GM19238 (cell line): ENCODE data around the gene RTL5.
A peak's percentile ranks its signal among the peaks of the same experiment; 100 is the strongest.

ENCODE experiments used
- DNase-seq: peaks from one replicate; pipeline ENCODE4 v3.0.0; 2011; ENCODE audit warnings: low spot score; ENCODE audit not compliant: insufficient read length

Gene RTL5

DNA sequence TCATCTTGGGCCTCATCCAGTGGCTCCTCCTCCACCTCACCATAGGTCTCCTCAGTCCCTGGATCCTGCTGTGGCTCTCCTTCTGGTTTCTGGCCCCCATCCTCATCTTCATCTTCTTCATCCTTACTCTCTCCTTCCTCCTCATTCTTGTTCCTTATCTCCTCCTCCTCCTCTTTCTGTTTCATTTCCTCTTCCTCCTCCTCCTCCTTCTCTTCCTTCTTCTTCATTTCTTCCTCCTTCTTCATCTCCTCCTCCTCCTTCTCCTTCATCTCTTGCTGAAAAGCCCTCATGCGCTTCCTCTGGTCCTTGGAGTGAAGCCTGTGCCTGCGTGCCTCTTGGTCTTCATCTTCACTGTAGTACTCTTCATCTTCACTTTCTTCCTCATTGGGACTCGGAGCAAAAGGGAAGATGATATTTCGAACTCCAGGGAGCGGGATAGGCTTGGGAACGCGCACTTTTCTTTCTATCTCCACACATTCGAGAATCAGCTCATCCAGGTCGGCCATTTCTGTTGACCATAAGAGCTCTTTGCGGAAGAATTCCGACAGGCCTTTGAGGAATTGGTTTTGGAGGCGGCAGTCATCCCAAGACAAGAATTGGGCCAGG lies 1.5 kb downstream of the RTL5 start:
- DNase-seq: no peak

DNA sequence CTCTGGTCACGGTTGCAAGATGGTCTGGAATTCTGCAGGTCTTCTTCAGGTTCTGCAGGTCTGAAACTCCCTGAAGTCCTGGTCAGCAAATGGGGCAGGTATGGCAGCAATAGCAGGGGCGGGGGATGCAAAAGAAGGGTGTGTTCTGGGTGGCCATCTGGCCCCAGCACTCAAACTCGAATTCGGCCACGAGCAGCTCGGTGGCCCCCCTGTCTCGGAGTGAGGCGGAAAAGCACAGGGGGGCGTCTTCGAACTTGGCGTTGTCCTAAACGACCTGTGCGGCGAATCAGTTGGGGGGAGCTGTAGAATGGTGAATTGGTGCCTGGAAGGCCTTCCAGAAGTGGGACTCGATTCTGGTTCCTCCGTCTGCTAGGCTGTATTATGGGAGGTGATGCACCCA lies 2.1 kb downstream of the RTL5 start:
- no peak for DNase-seq

DNA sequence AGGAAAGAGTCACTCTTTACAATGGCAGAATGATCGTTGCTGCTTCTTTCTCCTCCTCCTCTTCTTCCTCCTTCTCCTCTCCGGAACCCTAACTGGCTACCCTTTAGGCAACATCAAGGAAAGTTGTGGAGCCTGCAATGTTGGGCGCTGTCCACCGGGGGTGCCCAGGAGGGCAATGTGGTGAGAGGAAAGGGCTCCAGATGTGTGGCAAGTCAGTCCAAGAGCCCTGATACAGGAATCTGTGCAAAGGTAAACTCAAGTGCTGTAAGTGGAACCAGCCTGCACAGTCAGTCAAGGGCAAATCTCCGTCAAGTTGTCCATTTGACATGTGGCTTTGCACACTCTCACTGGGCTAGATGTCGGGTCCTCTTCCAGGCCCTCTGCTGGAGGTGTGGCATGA lies 2.8 kb downstream of the RTL5 start:
- no peak for DNase-seq

DNA sequence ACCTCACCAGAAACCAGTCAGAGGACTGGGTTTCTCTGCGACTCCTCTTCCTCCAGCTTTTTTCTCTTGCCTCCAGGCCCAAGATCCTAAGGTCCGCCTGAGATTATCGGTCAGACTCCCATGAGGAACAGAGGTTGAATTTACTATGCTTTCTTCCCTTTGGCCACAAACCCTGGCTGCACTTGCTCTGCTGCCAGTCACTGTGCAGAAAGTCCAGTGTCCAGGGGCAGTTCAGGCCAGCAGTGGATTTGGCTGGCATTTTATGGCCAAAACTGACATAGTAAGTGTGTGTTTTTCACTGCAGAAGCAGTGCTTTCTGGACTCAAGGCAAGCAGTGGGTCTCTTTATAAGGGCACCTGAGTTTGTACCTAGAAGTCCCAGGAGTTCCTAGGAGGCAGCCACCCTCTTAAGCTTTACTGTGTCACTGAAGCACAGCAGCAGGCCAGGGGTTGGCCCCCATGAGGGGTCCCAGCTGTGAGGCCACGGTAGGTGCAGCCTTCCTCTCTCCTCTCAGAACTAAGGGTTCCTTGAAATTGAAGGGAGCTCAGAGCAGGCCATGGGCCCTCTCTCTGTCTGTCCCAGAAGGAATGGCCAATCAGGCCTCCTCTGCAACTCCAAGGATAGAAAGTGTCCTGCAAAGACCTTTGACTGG lies 3.4 kb downstream of the RTL5 start:
- DNase-seq: no peak

DNA sequence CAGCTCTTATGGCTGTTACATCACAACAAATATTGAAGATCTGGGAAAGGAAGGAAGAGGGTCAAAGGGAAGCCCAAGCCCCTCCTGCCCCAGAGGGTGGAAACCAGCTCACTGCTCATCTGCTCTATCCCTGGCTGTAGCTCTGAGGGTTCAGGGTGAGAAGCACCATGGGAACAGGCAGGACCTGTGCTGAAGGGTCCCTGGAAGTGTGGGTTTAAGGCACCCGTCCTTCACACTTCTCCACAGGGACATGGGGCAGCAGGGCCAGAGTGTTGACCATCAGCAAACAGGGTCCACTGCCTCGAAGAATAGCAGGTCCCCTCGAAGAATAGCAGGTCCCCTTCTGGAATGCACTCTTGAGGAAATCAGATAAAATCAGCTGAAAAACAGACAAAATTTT lies 4.4 kb downstream of the RTL5 start:
- no peak for DNase-seq

DNA sequence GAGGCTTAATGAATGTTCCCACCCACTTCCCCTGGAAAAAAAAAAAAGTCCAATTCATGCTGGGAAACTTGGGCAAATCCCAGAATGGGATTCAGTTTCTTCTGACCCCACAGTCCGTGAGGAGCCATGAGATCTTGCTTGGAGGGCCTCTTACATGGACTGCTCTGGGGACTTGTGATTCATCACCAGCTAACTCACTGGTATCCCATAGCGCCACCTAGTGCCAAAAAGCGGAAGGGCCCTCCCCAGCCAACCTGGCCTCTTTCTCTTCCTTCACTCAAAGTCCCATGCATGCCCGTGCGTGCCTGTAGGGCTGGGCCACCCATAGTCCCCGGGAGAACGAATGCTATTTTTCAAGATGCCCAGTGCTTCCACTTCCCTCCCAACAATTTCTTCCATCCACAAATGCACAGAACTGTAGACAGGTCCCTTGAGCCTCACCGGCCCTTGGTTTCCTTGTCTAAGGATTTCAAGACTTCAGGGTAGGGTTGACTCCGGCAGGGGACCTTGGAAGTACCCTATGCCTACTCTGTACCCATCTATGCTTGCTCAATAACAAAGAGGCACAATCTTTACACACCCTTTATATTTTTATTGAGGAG lies 5.1 kb downstream of the RTL5 start:
- DNase-seq: peak; percentile 76

DNA sequence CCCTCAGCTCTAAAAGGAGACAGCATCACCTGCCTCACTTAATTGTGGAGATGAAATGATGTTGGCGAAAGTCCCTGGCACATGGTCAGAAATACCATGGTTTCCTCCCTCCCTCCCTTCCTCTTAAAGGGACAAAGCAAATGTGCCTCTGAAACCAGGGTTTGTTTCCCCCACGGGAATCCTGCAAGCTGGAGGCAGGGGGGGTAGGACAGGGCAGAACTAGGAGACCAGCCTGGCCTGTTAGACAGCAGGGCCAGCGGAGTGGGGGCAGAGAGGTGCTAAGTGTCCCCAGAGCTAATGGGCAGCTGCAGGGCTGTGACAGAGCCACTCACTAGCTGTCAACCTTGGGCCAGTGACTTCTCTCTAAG lies 5.7 kb downstream of the RTL5 start:
- no peak for DNase-seq

DNA sequence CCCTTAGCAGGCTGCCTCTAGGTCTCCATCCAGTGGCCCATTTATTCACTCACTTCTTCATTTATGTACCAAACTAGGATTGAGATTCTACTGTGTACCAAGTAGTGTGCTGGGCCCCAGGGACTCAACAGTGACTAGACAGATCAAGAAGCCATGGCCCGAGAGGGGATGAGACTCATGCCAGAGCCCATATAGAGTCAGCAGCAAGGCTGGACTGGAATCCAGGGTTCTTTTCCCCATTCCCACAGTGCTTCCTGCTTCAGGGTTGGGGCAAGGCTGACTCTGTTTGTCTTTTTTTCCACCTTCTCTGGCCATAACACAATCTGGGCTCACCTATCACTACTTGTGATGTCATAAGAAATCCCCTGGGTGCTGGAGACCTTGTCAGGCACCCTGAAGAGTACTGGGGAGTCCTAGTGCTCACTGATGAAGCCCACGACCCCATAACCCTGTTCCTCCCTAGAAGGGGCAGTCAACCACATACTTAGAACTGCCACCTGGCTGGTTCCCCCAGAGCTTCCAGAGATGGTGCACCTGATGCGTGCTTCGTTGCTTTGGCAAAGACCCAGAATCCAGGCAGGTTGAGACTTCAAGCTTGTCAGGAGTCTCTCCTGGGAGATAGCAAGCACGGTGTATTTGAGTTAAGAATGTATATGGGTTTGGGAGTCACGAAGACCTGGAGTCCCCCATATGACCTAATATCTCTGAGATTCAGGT lies 6.2 kb downstream of the RTL5 start:
- no peak for DNase-seq

DNA sequence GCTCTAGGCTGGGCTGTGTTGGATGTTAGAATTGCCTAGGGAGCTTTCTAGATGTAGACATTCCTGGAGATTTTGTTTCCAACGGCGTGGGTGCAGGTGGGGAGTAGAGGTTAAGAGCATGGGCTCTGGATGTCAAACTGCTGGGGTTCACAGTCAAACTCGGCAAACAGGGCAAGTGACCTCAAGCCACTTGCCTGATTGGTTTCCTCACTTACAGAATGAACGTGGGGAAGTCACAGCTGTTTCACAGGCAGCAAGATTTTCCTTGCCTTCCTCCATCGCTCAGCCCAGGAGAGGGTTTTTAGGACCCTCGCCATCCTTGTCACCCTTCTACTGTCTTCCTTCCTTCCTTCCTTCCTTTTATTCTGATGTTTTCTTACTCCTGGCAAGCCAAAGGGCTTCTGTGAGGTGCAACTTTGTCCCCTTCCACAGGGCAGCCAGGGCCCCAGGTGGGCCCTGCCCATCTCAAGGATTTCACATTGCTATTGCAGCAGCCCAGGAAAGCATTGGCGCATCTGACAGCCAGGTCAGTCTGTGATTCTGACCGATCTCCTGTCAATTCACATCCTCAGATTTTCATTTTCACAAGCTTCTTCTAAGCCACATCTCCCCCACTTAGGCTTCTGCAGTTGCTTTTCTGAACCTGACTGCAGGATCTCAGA lies 7.0 kb downstream of the RTL5 start:
- no peak for DNase-seq

DNA sequence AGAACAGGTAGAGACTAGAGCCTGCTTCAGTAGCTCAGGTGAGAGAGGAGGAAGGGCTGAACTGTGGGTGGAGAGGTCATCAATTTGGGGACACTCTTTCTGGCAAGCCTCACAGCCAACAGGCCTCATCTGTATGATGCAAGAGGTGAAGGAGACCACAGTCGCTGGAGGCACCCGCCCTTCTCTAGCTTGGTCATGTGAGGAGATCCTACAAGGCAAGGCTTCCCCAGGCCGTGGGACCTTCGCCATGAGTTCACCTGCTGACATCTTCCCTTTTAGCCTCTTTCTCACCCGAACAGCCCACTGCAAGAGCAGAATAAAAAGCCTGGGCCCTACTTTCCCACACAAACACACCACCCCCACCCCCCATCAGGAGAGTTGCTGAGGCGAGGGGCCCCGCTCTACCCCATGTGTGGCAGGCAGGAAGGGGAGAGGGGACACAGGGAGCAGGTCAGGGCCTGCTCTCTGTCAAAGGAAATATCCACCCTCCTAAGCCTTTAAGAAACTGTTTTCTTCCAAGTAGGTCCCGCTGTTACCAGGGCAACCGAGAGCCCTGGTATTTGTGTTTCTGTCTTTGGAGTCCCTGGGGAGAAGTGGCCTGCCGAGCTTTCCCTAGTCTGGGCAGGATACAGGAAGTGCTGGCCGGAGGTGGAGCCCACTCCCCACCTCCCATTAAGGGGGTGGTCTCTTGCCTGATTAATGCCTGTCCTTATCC lies 8.1 kb downstream of the RTL5 start:
- DNase-seq: no peak

DNA sequence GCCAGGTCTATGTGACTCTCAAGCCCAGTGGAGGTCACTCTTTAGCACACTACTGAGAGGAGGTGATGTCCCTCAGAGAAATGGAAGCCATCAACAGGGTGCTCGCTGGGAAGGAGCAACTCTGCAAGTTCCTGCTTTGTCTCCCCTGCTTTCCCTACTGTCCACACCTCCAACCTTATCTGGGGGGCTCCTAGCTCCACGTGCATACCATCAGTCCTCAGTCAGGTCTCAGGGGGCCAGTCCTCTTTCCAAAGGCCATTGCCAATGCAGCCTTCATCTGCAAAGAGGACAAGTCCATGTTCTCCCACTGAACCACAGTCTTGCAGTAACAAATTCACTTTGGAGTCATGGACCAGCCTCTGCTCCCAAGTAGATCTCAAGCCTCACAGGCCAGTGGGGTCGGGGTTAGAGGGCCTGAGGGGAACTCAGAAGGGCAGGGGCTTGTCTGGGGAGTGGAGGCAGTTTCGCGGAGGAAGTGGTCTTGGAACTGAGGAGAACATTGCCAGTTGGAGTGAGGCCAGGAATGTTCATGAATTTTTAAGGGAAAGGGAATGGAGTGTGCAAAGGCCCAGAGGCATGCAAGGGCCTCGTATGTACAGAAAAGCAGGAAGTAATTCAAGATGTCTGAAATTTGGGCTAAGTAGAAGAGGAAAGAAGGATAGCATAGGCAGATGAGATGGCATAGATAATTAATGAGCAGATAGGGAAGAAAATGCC lies 8.9 kb downstream of the RTL5 start:
- no peak for DNase-seq

DNA sequence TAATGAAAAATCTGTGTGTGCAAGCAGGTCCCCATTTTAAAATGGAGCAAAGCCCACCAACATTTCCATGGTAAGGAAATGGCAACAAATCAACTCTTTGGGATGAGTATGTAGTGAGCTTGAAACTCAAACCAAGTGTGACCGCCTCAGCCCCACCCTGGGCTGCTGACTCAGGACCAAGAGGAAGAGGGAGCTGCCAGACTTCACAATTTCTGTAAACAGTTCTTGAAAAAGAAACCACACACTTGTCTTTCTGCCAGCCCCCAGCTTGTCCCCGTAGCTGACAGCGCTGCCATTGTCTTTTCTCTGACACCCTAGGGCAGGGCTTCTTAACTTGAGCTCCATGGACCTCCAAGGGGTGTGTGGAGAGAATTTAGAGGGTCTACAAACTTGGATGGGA lies 10.3 kb downstream of the RTL5 start:
- DNase-seq: no peak

DNA sequence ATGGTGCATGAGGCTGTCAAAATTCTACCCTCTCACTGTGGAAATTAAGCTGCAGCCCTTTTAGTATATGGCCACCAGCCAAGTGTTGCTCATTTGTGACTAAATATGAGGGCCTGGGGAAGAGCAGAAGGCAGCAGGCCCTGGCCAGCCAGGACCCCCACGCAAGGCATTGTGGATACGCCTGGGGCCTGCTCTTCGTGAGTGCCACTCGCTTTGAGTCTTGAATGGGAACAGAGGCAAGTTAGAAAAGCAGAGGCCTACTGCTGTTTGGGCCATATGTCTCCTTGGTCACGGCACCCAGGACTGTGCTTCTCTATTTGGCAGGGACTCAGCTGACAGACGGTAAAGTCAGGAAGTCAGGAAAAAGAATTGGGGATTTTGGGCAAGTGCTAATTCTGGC lies 10.9 kb downstream of the RTL5 start:
- no peak for DNase-seq

DNA sequence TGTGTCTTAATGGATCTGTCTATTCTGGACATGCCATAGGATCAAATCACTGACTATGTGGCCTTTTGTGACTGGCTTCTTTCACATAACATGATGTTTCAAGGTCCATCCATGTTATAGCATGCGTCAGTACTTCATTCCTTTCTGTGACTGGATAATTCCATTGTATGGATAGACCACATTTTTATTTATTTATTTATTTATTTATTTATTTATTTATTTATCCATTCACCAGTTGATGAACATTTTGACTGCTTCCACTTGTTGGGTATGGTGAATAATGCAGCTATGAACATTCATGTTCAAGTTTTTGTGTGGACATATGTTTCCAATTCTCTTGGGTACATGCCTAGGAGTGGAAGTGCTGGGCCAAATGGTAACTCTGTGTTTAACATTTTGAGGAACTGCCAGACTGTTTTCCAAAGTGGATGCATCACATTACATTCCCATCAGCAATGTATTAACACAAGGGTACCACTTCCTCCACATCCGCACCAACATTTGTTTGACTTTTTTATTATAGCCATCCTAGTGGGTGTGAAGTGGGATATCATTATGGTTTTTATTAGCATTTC lies 14.0 kb downstream of the RTL5 start:
- no peak for DNase-seq

DNA sequence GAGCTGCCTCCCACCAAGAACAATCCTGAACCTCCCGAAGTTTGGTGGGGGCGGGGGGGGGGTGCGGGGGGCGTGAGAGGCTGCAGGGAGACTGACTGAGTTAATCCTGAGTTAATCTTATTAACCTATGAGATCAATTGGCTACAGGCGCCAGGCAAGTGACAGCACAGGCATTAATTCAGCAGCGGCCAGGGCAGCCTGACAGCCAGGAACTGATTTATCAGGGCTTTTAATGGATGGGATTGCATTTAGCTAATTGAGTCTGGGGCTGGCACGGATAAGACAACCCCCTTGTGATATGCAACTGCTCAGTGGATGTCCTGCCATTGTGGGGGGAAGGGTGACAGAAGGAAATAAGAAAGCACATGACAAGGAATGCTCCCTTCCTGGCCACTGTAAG lies 16.3 kb downstream of the RTL5 start:
- no peak for DNase-seq

DNA sequence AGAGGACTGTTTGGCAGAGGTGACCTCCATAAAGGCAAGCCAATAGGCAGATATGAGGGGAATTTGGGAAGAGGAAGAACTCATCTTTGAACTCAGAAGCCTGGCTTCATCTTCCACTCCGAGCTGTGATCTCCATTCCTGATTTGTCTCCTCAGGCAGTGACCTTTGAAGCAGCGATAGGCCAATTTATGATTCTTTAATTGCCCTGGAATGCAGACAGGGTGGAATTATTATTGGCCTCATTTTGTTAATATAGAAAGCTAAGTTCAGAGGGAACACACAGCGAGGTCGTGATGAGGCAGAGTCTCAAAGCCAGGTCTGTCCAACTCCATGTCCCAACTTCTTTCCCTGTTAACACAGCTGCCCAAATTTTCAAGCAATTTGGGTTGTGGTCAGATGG lies 16.9 kb downstream of the RTL5 start:
- no peak for DNase-seq

DNA sequence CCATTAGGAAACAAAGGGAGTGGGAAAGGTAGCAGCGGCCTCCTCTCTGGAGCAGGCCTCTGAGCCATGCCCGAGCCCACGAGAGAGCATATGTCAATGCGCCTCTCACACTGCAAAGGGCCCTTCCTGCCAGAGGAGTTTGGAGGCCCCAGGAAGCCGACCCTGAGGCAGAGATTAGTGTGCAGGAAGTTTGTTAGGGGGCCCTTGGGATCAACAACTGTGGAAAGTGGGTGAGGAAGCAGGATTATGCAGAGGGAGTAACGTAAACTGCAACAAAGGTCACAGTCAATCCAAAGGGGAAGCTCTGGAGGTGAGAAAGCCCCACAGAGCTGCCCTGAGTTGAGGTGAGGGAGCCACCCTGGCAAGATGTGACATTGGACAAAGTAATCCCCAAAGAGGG lies 17.4 kb downstream of the RTL5 start:
- DNase-seq: no peak

DNA sequence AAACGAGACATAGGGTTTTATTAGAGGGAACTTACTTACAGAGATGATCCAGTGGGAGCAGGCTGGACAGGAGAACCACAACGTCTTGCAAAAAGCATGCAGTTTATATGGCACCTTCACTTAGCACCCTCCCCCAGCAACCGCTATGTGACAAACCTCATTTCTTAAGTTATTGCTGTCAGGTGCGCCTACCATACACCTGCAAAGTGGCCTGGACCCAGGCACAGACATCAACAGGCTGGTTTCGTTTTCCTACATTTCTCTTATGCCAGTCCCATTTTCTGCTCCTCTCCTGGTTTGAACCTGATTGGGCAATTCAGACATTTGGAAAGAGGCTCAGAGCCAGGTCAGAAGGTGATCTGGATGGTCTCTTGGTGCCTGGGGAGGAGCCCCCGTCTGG lies 18.3 kb downstream of the RTL5 start:
- no peak for DNase-seq

DNA sequence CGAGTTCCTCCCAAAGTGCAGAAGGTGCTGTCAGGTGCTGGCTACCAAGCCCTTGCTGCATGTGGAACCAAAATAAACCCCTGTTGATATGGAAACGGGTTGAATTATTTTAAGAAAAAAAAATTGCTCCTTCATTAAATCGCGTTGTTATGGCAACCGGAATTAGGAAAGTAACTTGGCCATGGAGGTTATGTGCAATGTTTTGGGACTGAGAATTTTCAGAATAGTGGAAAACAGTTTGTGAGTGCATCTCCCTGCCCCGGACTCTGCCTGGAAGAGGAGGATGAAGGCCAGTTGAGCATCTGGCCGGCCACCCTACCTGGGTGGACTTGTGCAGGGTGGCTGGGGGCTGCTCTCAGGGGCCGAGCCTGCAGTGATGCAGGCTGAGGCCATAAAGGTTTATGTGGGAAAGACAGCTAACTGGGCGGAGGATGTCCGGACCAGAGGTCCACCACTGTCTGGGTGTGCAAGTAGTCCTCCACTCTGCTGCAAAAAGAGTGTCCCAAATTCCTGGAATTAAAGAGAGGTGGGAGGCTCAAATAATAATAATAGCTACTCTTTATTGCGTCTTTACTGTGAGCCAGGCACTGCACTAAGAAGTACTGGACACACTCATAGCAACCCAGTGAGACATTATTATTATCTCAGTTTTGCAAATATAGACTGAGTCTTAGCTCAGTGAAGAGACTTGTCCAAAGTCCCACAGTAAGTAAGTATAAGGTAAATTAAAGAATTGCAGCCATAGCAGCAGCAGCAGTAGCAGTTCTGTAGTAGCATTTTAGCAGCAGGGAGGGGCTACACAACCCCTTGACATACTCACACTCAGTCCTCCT lies 20.6 kb downstream of the RTL5 start:
- DNase-seq: no peak
